ENCODE results near the gene GJA9.
"Not testable (repeated sequence)": the region's sequence is repeated elsewhere in the genome, so short reads cannot be mapped to it uniquely, and the experiment has no call there.

Gene GJA9

DNA sequence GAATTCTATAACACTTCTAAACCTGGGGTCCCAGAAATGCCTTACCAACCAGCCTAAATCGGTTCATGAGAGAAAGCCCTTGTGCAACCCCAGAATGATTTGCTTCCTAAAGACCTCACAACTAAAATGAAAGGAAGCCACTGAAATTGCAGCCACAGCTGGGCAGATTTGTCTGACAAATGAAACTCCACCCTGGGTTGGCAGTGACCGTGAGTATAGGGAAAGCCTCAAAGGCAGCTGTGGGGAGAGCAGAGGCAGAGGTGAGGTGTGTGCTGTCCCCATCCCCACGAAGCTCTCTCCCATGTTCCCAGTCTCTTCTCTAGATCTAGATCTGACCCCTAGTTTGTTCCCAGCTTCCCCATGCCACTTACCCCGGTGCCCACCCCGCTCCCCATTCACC lies 37.2 kb upstream of the GJA9 start:
- no peak for DNase-seq (ENCODE audit: low read depth)
- TF ChIP-seq, protein P1, sequence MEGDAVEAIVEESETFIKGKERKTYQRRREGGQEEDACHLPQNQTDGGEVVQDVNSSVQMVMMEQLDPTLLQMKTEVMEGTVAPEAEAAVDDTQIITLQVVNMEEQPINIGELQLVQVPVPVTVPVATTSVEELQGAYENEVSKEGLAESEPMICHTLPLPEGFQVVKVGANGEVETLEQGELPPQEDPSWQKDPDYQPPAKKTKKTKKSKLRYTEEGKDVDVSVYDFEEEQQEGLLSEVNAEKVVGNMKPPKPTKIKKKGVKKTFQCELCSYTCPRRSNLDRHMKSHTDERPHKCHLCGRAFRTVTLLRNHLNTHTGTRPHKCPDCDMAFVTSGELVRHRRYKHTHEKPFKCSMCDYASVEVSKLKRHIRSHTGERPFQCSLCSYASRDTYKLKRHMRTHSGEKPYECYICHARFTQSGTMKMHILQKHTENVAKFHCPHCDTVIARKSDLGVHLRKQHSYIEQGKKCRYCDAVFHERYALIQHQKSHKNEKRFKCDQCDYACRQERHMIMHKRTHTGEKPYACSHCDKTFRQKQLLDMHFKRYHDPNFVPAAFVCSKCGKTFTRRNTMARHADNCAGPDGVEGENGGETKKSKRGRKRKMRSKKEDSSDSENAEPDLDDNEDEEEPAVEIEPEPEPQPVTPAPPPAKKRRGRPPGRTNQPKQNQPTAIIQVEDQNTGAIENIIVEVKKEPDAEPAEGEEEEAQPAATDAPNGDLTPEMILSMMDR (IDR thresholded peaks at IDR 0.05; ENCODE audit: control insufficient read depth, extremely low read depth, insufficient read depth): no peak
- no peak overlapping the region for H3K4me3 ChIP-seq (ENCODE audit: low read depth, low read length)

DNA sequence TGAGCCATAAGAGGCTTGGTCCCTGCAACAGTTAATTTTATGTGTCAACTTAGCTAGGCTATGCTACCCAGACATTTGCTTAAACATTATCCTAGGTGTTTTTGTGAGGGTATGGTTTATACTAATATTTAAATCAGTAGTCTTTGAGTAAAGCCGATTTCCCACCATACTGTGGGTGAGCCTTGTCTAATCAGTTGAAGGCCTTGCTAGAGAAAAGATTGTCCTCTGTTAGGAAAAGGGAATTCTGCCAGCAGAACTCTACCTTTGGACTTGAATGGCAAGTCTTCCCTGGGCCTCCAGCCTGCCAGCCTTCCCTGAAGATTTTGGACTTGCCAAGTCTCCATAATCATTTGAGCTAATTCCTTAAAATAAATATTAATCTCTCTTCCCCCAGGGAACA lies 36.4 kb upstream of the GJA9 start:
- no peak overlapping the region for H3K4me3 ChIP-seq (ENCODE audit: low read depth, low read length)
- DNase-seq (ENCODE audit: low read depth): no peak
- TF ChIP-seq, protein P1 (IDR thresholded peaks at IDR 0.05; ENCODE audit: control insufficient read depth, extremely low read depth, insufficient read depth): no peak

DNA sequence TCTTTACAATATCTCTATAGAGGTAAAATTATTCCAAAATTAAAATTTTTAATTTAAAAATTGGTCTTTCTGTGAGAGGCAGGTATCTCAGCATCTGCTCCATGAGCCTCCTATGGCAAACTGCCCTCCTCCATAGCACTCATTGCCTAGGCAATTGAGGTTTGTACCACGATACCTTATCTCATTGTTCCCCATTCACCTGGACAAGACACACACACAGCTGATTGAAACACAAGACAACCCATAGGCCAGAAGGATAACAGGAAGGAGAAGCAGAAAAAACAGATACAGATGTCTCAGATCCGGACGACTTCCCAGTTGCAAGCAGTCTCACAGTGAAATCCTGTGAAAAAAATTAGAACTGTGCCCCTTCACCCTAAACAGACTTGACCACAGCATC lies 36.0 kb upstream of the GJA9 start:
- no peak overlapping the region for H3K4me3 ChIP-seq (ENCODE audit: low read depth, low read length)
- no peak for DNase-seq (ENCODE audit: low read depth)
- TF ChIP-seq, protein P1 (IDR thresholded peaks at IDR 0.05; ENCODE audit: control insufficient read depth, extremely low read depth, insufficient read depth): no peak

DNA sequence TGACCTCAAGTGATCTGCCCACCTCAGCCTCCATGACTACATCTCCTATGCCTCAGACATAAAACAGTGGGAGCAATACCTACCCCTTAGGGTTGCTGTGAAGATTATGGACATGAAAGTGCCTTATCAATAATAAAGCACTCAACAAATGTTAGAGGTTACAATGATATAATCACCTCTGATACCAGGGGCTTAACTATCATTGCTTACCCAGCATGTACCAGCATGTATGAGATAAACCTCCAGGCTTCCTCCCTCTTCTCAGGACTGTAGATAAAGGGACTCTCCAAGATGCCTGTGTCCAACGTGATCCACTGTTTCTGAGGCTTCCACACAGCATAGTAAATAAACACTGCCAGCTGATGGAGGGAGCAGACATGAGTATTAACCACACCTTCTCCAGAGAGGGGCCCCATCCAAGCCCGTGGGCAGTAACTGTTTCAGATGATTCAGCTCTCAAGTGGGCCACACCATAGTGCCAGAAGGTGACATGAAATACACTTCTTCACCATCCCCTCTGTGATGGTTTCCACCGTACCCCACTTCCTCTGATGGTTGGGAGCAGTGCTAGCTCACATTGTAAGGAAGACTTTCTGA lies 34.1 kb upstream of the GJA9 start:
- DNase-seq (ENCODE audit: low read depth): no peak
- TF ChIP-seq, protein P1 (IDR thresholded peaks at IDR 0.05; ENCODE audit: control insufficient read depth, extremely low read depth, insufficient read depth): no peak
- no peak overlapping the region for H3K4me3 ChIP-seq (ENCODE audit: low read depth, low read length)

DNA sequence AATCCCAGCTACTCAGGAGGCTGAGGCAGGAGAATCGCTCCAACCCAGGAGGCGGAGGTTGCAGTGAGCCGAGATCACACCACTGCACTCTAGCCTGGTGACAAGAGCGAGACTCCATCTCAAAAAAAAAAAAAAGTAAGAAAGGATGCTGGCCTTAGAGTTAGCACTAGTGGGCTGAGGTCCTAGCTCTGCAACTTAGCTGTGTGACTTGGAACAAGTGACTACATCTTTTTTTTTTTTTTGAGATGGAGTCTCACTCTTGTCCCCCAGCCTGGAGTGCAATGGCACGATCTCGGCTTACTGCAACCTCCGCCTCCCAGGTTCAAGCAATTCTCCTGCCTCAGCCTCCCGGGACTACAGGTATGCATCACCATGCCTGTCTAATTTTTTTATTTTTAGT lies 33.5 kb upstream of the GJA9 start:
- DNase-seq (ENCODE audit: low read depth); H3K4me3 ChIP-seq (ENCODE audit: low read depth, low read length): not testable (repeated sequence)

DNA sequence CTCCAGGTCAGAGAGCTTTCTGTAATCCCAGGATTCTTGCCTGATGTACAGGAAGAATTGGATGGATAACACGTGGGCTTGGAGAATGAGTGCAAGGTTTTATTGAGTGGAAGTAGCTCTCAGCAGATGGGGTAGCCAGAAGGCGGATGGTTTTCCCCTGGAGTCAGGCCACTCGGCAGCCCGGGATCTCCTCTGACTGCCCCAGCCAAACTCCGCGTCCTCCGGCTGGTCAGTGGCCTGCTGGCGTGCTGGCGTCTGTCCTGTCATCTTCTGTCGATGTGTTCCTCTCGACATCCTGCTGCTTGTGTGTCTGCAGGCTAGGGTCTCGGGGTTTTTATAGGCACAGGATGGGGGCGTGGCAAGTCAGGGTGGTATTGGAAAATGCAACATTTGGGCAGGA lies 27.4 kb upstream of the GJA9 start:
- TF ChIP-seq, protein P1 (IDR thresholded peaks at IDR 0.05; ENCODE audit: control insufficient read depth, extremely low read depth, insufficient read depth): no peak
- no peak for DNase-seq (ENCODE audit: low read depth)
- H3K4me3 ChIP-seq (ENCODE audit: low read depth, low read length): no peak overlapping the region

DNA sequence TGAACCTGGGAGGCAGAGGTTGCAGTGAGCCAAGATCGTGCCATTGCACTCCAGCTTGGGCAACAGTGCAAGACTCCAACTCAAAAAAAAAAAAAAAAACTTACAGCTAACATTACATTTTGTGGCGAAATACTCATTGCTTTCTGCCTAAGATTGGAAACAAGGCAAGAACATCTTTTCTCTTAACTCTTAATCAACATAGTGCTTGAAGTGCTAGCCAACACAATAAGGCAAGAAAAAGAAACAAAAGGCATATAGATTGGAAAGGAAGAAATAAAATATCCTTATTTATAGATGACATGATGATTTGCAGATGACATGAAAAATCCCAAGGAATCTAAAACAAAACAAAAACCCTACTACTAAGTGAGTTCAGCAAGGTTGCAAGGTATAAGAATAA lies 24.6 kb upstream of the GJA9 start:
- no peak for DNase-seq (ENCODE audit: low read depth)
- TF ChIP-seq, protein P1 (IDR thresholded peaks at IDR 0.05; ENCODE audit: control insufficient read depth, extremely low read depth, insufficient read depth): no peak
- H3K4me3 ChIP-seq (ENCODE audit: low read depth, low read length): no peak overlapping the region

Measured in LNCaP clone FGC (cell line).